HepG2 (cell line): ENCODE results near the gene LRR1. TPM values are rescaled to one million over a fixed set of nuclear protein-coding genes. Genes with fewer than 3 reads are reported as not detected.

ENCODE experiments used
- ATAC-seq: fragments of 200-7000 bp; cut with Tn5 transposase; 3 replicates; pipeline ENCODE4 v1.9.1; 2020; ENCODE audit warnings: mild to moderate bottlenecking, moderate library complexity
- BruUV-seq: library from RNA; stranded (reverse); fragments of 400-500 nt; replicated peaks from 2 replicates; lab custom pipeline; 2021; lab: Mats Ljungman, UMichigan
- CTCF ChIA-PET: fragments of 300-600 bp; formaldehyde crosslinking; extraction: SDS; loops from one replicate; lab custom pipeline; 2021; ENCODE audit warnings: low total read pairs, inconsistent platforms, low intra/inter-chr PET ratio; lab: Yijun Ruan, JAX
- POLR2A ChIA-PET: fragments of 350-600 bp; sonication (Branson Sonifier 250); formaldehyde crosslinking; loops from one replicate; lab custom pipeline; 2020; ENCODE audit warnings: antibody characterized with exemption, inconsistent platforms; lab: Yijun Ruan, JAX
- DNase-seq: peaks from one replicate; pipeline ENCODE4 v3.0.0-alpha.2; 2015; ENCODE audit warnings: low spot score
- FAIRE-seq: peaks from 3 replicates; lab custom pipeline; 2011; peaks lifted over from hg19 to GRCh38; lab: Jason Lieb, UNC
- H2AFZ ChIP-seq: one replicate; pipeline ENCODE4 v1.6.1; 2011; ENCODE audit warnings: low read length, inconsistent platforms
- H3K27ac ChIP-seq: fragments of 300-600 bp; 3 replicates; pipeline ENCODE4 v1.8.0; 2011; ENCODE audit warnings: mixed run types, mild to moderate bottlenecking, mixed read lengths, low read length, inconsistent platforms; ENCODE audit not compliant: insufficient read depth; ENCODE audit errors: extremely low read length
- H3K27me3 ChIP-seq, 2 experiments: fragments of 200-600 bp in 1 of 2; 2 replicates in 1 of 2; 3 replicates in 1 of 2; pipeline versions ENCODE4 v1.6.0 to v1.8.0; 2011; ENCODE audit warnings: low read length in 2 of 2, mild to moderate bottlenecking in 2 of 2, moderate library complexity in 2 of 2, inconsistent platforms in 1 of 2; ENCODE audit not compliant: insufficient read depth in 2 of 2, control insufficient read depth in 1 of 2
- H3K36me3 ChIP-seq, 2 experiments: fragments of 200-600 bp in 1 of 2; replicated peaks in 1 of 2; 2 replicates in 1 of 2; 3 replicates in 1 of 2; pipeline versions ENCODE4 v1.5.1 to v1.8.0; 2011; ENCODE audit warnings: low read length in 2 of 2, inconsistent platforms in 1 of 2; ENCODE audit not compliant: insufficient read depth in 2 of 2, control insufficient read depth in 1 of 2
- H3K4me1 ChIP-seq: 2 replicates; pipeline ENCODE4 v1.5.1; 2012; ENCODE audit warnings: low read length, inconsistent platforms; ENCODE audit not compliant: insufficient read depth
- H3K4me2 ChIP-seq: 2 replicates; pipeline ENCODE4 v1.6.0; 2011; ENCODE audit warnings: low read depth, low read length, inconsistent platforms
- H3K4me3 ChIP-seq, 3 experiments: fragments of 200-600 bp in 1 of 3; sonication (generic), shearing (Covaris generic) in 1 of 3; replicated peaks in 1 of 3; 2 replicates each; pipeline ENCODE4 v1.5.1; 2011 to 2016; ENCODE audit warnings: low read length in 3 of 3, inconsistent platforms in 2 of 3, low read depth in 2 of 3, mild to moderate bottlenecking in 2 of 3, control low read depth in 1 of 3, mixed read lengths in 1 of 3; ENCODE audit not compliant: insufficient read depth in 1 of 3
- H3K79me2 ChIP-seq: one replicate; pipeline ENCODE4 v1.6.1; 2011; ENCODE audit warnings: low read length, inconsistent platforms; ENCODE audit not compliant: insufficient read depth
- H3K9ac ChIP-seq: 2 replicates; pipeline ENCODE4 v1.6.0; 2011; ENCODE audit warnings: mild to moderate bottlenecking, low read depth, low read length, inconsistent platforms; ENCODE audit not compliant: insufficient read depth
- H3K9me3 ChIP-seq: 2 replicates; pipeline ENCODE4 v1.5.1; 2012; ENCODE audit warnings: mild to moderate bottlenecking, low read length
- H4K20me1 ChIP-seq: 2 replicates; pipeline ENCODE4 v1.6.0; 2011; ENCODE audit warnings: inconsistent platforms, mild to moderate bottlenecking, low read length, moderate library complexity; ENCODE audit not compliant: insufficient read depth
- EHMT2 ChIP-seq: fragments of 200-600 bp; sonication (generic); IDR thresholded peaks from 2 replicates; pipeline ENCODE4 v1.7.0; 2017; ENCODE audit warnings: antibody characterized with exemption, low read depth, low read length, borderline replicate concordance
- ERF ChIP-seq: IDR thresholded peaks from 2 replicates; pipeline ENCODE4 v1.6.1; 2018; ENCODE audit warnings: missing biosample characterization, missing genetic modification reagents
- IRX3 ChIP-seq: sonication (generic); formaldehyde crosslinking; IDR thresholded peaks from 2 replicates; pipeline ENCODE4 v1.8.1; 2023; ENCODE audit warnings: mild to moderate bottlenecking, low read depth, missing genetic modification reagents, borderline replicate concordance
- KDM5A ChIP-seq: fragments of 200-600 bp; sonication (generic); IDR thresholded peaks from 2 replicates; pipeline ENCODE4 v1.7.0; 2018; ENCODE audit warnings: antibody characterized with exemption, mild to moderate bottlenecking, low read length, borderline replicate concordance
- MTA3 ChIP-seq: sonication (generic); formaldehyde crosslinking; IDR thresholded peaks from 2 replicates; pipeline ENCODE4 v1.4.0; 2020; ENCODE audit warnings: missing genetic modification reagents
- NKX3-1 ChIP-seq: sonication (generic); formaldehyde crosslinking; IDR thresholded peaks from 2 replicates; pipeline ENCODE4 v1.5.0; 2020; ENCODE audit warnings: missing genetic modification reagents
- SATB2 ChIP-seq: sonication (generic); formaldehyde crosslinking; IDR thresholded peaks from 2 replicates; pipeline ENCODE4 v1.5.0; 2020; ENCODE audit warnings: missing genetic modification reagents
- ZNF256 ChIP-seq: sonication (generic); formaldehyde crosslinking; conservative IDR thresholded peaks from 2 replicates; pipeline ENCODE4 v1.4.0; 2020; ENCODE audit warnings: missing genetic modification reagents
- ZNF530 ChIP-seq: sonication (generic); formaldehyde crosslinking; IDR thresholded peaks from 2 replicates; pipeline ENCODE4 v1.5.0; 2020; ENCODE audit warnings: low read depth, mild to moderate bottlenecking, missing genetic modification reagents
- ZNF775 ChIP-seq: sonication (generic); formaldehyde crosslinking; IDR thresholded peaks from 2 replicates; pipeline ENCODE4 v1.4.0; 2020; ENCODE audit warnings: missing genetic modification reagents, mild to moderate bottlenecking, moderate library complexity, borderline replicate concordance
- ZSCAN25 ChIP-seq: sonication (generic); formaldehyde crosslinking; IDR thresholded peaks from 2 replicates; pipeline ENCODE4 v1.8.0; 2022; ENCODE audit warnings: mild to moderate bottlenecking, missing genetic modification reagents
- in situ Hi-C: cut with HindIII; loops from 2 replicates; pipeline ENCODE4 v1.10.0; 2017; ENCODE audit warnings: low pct_unique_long_range_greater_than_20kb; ENCODE audit not compliant: extremely low pct_ligation_motif_present
- intact Hi-C: fragments of 100-400 bp; cut with micrococcal nuclease; formaldehyde crosslinking; loops from one replicate; pipeline ENCODE4 v1.10.0; 2022; ENCODE audit not compliant: unreplicated experiment
- polyA plus RNA-seq, 8 experiments: library from polyadenylated mRNA; depleted of rRNA in 3 of 8; stranded (reverse) in 7 of 8; unstranded in 1 of 8; fragments of >200 nt; fragmentation: Illumina TruSeq in 4 of 8; extraction: Trizol in 4 of 8; gene quantifications; 2 replicates each; pipeline versions ENCODE4 v1.2.1 to v1.2.3, GENCODE V29; 2011 to 2016; ENCODE audit warnings: low read depth in 4 of 8, missing spikeins in 1 of 8, mixed read lengths in 1 of 8; ENCODE audit not compliant: insufficient read depth in 1 of 8
- total RNA-seq, 5 experiments: library from RNA; depleted of rRNA; stranded (reverse); fragments of >200 nt; fragmentation: Illumina TruSeq; extraction: Trizol; gene quantifications; 2 replicates each; pipeline ENCODE4 v1.2.3, GENCODE V29; 2016; ENCODE audit warnings: low read depth in 1 of 5
- TF ChIP-seq, protein P1 (sequence below): sonication (generic); formaldehyde crosslinking; IDR thresholded peaks from 2 replicates; pipeline ENCODE4 v1.5.0; 2020; ENCODE audit warnings: mild to moderate bottlenecking, missing genetic modification reagents, moderate library complexity
- TF ChIP-seq, protein P2 (sequence below): IDR thresholded peaks from 2 replicates; pipeline ENCODE4 v1.6.1; 2016; ENCODE audit warnings: missing genetic modification reagents, missing compliant biosample characterization
- TF ChIP-seq, protein P3 (sequence below): IDR thresholded peaks from 2 replicates; pipeline ENCODE4 v1.6.1; 2012; ENCODE audit warnings: inconsistent platforms
- TF ChIP-seq, protein P4 (sequence below): IDR thresholded peaks from 2 replicates; pipeline ENCODE4 v1.6.1; 2016
- TF ChIP-seq, protein P5 (sequence below): sonication (generic); formaldehyde crosslinking; IDR thresholded peaks from 2 replicates; pipeline ENCODE4 v1.4.0; 2020; ENCODE audit warnings: missing genetic modification reagents
- TF ChIP-seq, protein P6 (sequence below): sonication (generic); formaldehyde crosslinking; IDR thresholded peaks from 2 replicates; pipeline ENCODE4 v1.4.0; 2020; ENCODE audit warnings: missing genetic modification reagents, mild to moderate bottlenecking, borderline replicate concordance

LRR1 gene
- total and polyA plus RNA-seq, 2 of the 13 experiments (the other 11 are each of a cell fraction or from before 2014, with no cell fraction given), result 7.0 to 36.2 TPM

DNA sequence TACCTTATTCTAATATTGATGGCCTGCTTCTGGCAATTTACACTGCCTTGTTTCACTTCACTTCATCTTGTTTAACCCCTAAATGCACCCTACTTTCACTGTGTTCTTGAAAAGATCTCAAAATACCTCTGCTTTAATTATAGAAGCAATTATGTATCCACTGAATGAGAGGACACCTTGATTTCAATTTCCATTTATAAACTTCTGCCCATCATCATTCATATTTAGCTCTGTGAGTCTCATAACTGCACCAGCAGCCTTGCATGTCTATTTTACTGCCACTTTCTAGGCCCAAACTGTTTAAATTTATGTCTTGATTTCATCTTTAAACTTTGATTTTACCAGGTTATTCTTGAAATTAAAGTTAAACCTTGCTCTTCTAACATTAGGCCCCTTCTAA lies 43.4 kb downstream of the LRR1 start:
- peak overlapping the region; percentile 48 for H3K9ac ChIP-seq
- ChIA-PET POLR2A (interaction anchor here (1.0 to 3.0 kb wide), 6 partner anchors 8 to 345 kb away, joined by 3 to 10 read pairs (median 4); partner anchors contain the start of genes KLHDC2, RPL36AL and RPS29), CTCF (no interaction called here)
- H3K4me3 ChIP-seq, result peak overlapping the region in 1 of 3 experiments; percentile 13; a peak in 1 of 6 replicates
- H4K20me1 ChIP-seq, result peaks cover 4% of the 10 kb centered on the region; the same call in 1 of the 2 replicates
- no TSS peak for BruUV-seq
- H3K9me3 ChIP-seq, result no peaks in the 10 kb centered on the region
- no peak overlapping the region for H2AFZ ChIP-seq
- H3K36me3 ChIP-seq, result peaks cover 0 to 11% of the 10 kb centered on the region in 2 experiments; a peak in 2 of 5 replicates
- H3K79me2 ChIP-seq, result peaks cover 15% of the 10 kb centered on the region
- no peaks in the 10 kb centered on the region for H3K27me3 ChIP-seq
- intact Hi-C loops, result loop anchor here (5.0 kb wide), 1 partner anchor 50 kb away; the partner anchor contains the start of gene KLHDC1
- ATAC-seq (no peak), DNase-seq (no peak), FAIRE-seq (no peak)
- peak overlapping the region; percentile 77 for H3K4me2 ChIP-seq
- in situ Hi-C loops, result no loop called here
- peak overlapping the region; percentile 70 for H3K27ac ChIP-seq
- peaks cover 52% of the 10 kb centered on the region for H3K4me1 ChIP-seq
- TF ChIP-seq, protein P1, sequence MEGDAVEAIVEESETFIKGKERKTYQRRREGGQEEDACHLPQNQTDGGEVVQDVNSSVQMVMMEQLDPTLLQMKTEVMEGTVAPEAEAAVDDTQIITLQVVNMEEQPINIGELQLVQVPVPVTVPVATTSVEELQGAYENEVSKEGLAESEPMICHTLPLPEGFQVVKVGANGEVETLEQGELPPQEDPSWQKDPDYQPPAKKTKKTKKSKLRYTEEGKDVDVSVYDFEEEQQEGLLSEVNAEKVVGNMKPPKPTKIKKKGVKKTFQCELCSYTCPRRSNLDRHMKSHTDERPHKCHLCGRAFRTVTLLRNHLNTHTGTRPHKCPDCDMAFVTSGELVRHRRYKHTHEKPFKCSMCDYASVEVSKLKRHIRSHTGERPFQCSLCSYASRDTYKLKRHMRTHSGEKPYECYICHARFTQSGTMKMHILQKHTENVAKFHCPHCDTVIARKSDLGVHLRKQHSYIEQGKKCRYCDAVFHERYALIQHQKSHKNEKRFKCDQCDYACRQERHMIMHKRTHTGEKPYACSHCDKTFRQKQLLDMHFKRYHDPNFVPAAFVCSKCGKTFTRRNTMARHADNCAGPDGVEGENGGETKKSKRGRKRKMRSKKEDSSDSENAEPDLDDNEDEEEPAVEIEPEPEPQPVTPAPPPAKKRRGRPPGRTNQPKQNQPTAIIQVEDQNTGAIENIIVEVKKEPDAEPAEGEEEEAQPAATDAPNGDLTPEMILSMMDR (CRISPR knock-in tag), result no peak
- TF ChIP-seq ZSCAN25 (CRISPR knock-in tag), result no peak
- TF ChIP-seq EHMT2, result no peak
- no peak for TF ChIP-seq ZNF256 (CRISPR knock-in tag)
- no peak for TF ChIP-seq IRX3 (CRISPR knock-in tag)
- TF ChIP-seq MTA3 (CRISPR knock-in tag), result no peak
- TF ChIP-seq, protein P2, sequence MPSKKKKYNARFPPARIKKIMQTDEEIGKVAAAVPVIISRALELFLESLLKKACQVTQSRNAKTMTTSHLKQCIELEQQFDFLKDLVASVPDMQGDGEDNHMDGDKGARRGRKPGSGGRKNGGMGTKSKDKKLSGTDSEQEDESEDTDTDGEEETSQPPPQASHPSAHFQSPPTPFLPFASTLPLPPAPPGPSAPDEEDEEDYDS (CRISPR knock-in tag), result no peak
- TF ChIP-seq ZNF775 (CRISPR knock-in tag), result no peak
- TF ChIP-seq, protein P3, sequence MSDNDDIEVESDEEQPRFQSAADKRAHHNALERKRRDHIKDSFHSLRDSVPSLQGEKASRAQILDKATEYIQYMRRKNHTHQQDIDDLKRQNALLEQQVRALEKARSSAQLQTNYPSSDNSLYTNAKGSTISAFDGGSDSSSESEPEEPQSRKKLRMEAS, result no peak
- no peak for TF ChIP-seq NKX3-1 (CRISPR knock-in tag)
- TF ChIP-seq ZNF530, result no peak
- TF ChIP-seq, protein P4, sequence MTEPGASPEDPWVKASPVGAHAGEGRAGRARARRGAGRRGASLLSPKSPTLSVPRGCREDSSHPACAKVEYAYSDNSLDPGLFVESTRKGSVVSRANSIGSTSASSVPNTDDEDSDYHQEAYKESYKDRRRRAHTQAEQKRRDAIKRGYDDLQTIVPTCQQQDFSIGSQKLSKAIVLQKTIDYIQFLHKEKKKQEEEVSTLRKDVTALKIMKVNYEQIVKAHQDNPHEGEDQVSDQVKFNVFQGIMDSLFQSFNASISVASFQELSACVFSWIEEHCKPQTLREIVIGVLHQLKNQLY, result no peak
- no peak for TF ChIP-seq KDM5A
- no peak; the same call in 1 of the 2 replicates for TF ChIP-seq SATB2 (CRISPR knock-in tag)
- TF ChIP-seq, protein P5, sequence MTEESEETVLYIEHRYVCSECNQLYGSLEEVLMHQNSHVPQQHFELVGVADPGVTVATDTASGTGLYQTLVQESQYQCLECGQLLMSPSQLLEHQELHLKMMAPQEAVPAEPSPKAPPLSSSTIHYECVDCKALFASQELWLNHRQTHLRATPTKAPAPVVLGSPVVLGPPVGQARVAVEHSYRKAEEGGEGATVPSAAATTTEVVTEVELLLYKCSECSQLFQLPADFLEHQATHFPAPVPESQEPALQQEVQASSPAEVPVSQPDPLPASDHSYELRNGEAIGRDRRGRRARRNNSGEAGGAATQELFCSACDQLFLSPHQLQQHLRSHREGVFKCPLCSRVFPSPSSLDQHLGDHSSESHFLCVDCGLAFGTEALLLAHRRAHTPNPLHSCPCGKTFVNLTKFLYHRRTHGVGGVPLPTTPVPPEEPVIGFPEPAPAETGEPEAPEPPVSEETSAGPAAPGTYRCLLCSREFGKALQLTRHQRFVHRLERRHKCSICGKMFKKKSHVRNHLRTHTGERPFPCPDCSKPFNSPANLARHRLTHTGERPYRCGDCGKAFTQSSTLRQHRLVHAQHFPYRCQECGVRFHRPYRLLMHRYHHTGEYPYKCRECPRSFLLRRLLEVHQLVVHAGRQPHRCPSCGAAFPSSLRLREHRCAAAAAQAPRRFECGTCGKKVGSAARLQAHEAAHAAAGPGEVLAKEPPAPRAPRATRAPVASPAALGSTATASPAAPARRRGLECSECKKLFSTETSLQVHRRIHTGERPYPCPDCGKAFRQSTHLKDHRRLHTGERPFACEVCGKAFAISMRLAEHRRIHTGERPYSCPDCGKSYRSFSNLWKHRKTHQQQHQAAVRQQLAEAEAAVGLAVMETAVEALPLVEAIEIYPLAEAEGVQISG (CRISPR knock-in tag), result no peak
- TF ChIP-seq, protein P6, sequence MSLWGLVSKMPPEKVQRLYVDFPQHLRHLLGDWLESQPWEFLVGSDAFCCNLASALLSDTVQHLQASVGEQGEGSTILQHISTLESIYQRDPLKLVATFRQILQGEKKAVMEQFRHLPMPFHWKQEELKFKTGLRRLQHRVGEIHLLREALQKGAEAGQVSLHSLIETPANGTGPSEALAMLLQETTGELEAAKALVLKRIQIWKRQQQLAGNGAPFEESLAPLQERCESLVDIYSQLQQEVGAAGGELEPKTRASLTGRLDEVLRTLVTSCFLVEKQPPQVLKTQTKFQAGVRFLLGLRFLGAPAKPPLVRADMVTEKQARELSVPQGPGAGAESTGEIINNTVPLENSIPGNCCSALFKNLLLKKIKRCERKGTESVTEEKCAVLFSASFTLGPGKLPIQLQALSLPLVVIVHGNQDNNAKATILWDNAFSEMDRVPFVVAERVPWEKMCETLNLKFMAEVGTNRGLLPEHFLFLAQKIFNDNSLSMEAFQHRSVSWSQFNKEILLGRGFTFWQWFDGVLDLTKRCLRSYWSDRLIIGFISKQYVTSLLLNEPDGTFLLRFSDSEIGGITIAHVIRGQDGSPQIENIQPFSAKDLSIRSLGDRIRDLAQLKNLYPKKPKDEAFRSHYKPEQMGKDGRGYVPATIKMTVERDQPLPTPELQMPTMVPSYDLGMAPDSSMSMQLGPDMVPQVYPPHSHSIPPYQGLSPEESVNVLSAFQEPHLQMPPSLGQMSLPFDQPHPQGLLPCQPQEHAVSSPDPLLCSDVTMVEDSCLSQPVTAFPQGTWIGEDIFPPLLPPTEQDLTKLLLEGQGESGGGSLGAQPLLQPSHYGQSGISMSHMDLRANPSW (CRISPR knock-in tag), result 0 out of 2 replicates have a peak, but pooled peaks have one; percentile 5
- TF ChIP-seq ERF (CRISPR knock-in tag), result 0 out of 2 replicates have a peak, but pooled peaks have one; percentile 3
